Skeletal muscle tissue (tissue), 4 donors: ENCODE results near the gene EFEMP1. TPM values are rescaled to one million over a fixed set of nuclear protein-coding genes. Genes with fewer than 3 reads are reported as not detected.

Source experiments
- H3K27ac ChIP-seq: one replicate; pipeline ENCODE4 v1.7.0; 2013; ENCODE audit warnings: mild to moderate bottlenecking, low read depth, low read length, inconsistent platforms
- H3K27me3 ChIP-seq, 3 donors: one replicate each; pipeline ENCODE4 v1.7.0; 2013; ENCODE audit warnings: low read length in 3 of 3; ENCODE audit not compliant: control insufficient read depth in 3 of 3, insufficient read depth in 3 of 3
- H3K36me3 ChIP-seq, 3 donors: one replicate each; pipeline ENCODE4 v1.7.0; 2013; ENCODE audit warnings: low read length in 3 of 3; ENCODE audit not compliant: control insufficient read depth in 3 of 3, insufficient read depth in 3 of 3
- H3K4me1 ChIP-seq, 3 donors: one replicate each; pipeline ENCODE4 v1.7.0; 2013; ENCODE audit warnings: low read length in 3 of 3, mild to moderate bottlenecking in 3 of 3; ENCODE audit not compliant: control insufficient read depth in 3 of 3, insufficient read depth in 3 of 3
- H3K4me3 ChIP-seq, 3 donors: one replicate each; pipeline ENCODE4 v1.7.0; 2013; ENCODE audit warnings: low read length in 3 of 3
- H3K9ac ChIP-seq, 3 donors: one replicate each; pipeline ENCODE4 v1.7.0; 2013; ENCODE audit warnings: low read length in 3 of 3, mild to moderate bottlenecking in 3 of 3, moderate library complexity in 2 of 3, low read depth in 1 of 3
- H3K9me3 ChIP-seq, 3 donors: one replicate each; pipeline ENCODE4 v1.7.0; 2013; ENCODE audit warnings: low read length in 3 of 3; ENCODE audit not compliant: control insufficient read depth in 3 of 3
- total RNA-seq: library from RNA; depleted of rRNA; stranded (reverse); fragments of >200 nt; gene quantifications from one replicate; pipeline ENCODE4 v1.2.3, GENCODE V29; 2014
- donor health status: Osteomylitis.

EFEMP1 gene
- total RNA-seq, 1 donor from 2014 or later = 18.3 TPM

GRCh38 chr2:55876429-55877086, 47.0 kb downstream of the EFEMP1 start:
- no peaks in the 10 kb centered on the region for H3K9me3 ChIP-seq
- H3K4me3 ChIP-seq = no peak overlapping the region
- H3K27me3 ChIP-seq = no peaks in the 10 kb centered on the region
- H3K9ac ChIP-seq = no peak overlapping the region
- H3K4me1 ChIP-seq = no peaks in the 10 kb centered on the region
- no peak overlapping the region for H3K27ac ChIP-seq
- H3K36me3 ChIP-seq = no peaks in the 10 kb centered on the region

- H3K27ac ChIP-seq = no peak overlapping the region
- no peaks in the 10 kb centered on the region for H3K4me1 ChIP-seq
- no peaks in the 10 kb centered on the region for H3K27me3 ChIP-seq
- no peaks in the 10 kb centered on the region for H3K36me3 ChIP-seq
- no peaks in the 10 kb centered on the region for H3K9me3 ChIP-seq
- no peak overlapping the region for H3K4me3 ChIP-seq
- no peak overlapping the region for H3K9ac ChIP-seq
These were observed 48.0 kb downstream of the EFEMP1 start for GRCh38 chr2:55875434-55876135.

- no peaks in the 10 kb centered on the region for H3K4me1 ChIP-seq
- H3K27ac ChIP-seq = no peak overlapping the region
- H3K4me3 ChIP-seq = no peak overlapping the region
- no peaks in the 10 kb centered on the region for H3K36me3 ChIP-seq
- no peaks in the 10 kb centered on the region for H3K27me3 ChIP-seq
- no peaks in the 10 kb centered on the region for H3K9me3 ChIP-seq
- no peak overlapping the region for H3K9ac ChIP-seq
These were observed 49.2 kb downstream of the EFEMP1 start for GRCh38 chr2:55874338-55874737.

GRCh38 chr2:55871637-55872036, 51.9 kb downstream of the EFEMP1 start:
- no peak overlapping the region for H3K9ac ChIP-seq
- H3K9me3 ChIP-seq = no peaks in the 10 kb centered on the region
- H3K27me3 ChIP-seq = no peaks in the 10 kb centered on the region
- no peak overlapping the region for H3K27ac ChIP-seq
- H3K4me1 ChIP-seq = no peaks in the 10 kb centered on the region
- H3K4me3 ChIP-seq = no peak overlapping the region
- H3K36me3 ChIP-seq = no peaks in the 10 kb centered on the region

- Histone ChIP-seq H3K4me3 (no peak overlapping the region), H3K27ac (no peak overlapping the region), H3K9ac (no peak overlapping the region)
These were observed 53.8 kb downstream of the EFEMP1 start for GRCh38 chr2:55869637-55870325.

GRCh38 chr2:55865096-55865835, 58.3 kb downstream of the EFEMP1 start:
- no peak overlapping the region for H3K4me3 ChIP-seq
- no peak overlapping the region for H3K27ac ChIP-seq
- H3K4me1 ChIP-seq = no peaks in the 10 kb centered on the region
- no peaks in the 10 kb centered on the region for H3K36me3 ChIP-seq
- no peak overlapping the region for H3K9ac ChIP-seq
- no peaks in the 10 kb centered on the region for H3K9me3 ChIP-seq
- no peaks in the 10 kb centered on the region for H3K27me3 ChIP-seq

More at GRCh38 chr2:55869637-55870325, 53.8 kb downstream of the EFEMP1 start:
- H3K4me1 ChIP-seq = no peaks in the 10 kb centered on the region
- H3K27me3 ChIP-seq = no peaks in the 10 kb centered on the region
- no peaks in the 10 kb centered on the region for H3K36me3 ChIP-seq
- no peaks in the 10 kb centered on the region for H3K9me3 ChIP-seq

GRCh38 chr2:55864351-55865084, 59.1 kb downstream of the EFEMP1 start:
- H3K27ac ChIP-seq = peak overlapping the region; percentile 14

GRCh38 chr2:55862673-55863390, 60.8 kb downstream of the EFEMP1 start:
- no peak overlapping the region for H3K9ac ChIP-seq

More at GRCh38 chr2:55864351-55865084, 59.1 kb downstream of the EFEMP1 start:
- Histone ChIP-seq H3K36me3 (no peaks in the 10 kb centered on the region), H3K27me3 (no peaks in the 10 kb centered on the region), H3K9me3 (no peaks in the 10 kb centered on the region), H3K9ac (no peak overlapping the region), H3K4me1 (no peaks in the 10 kb centered on the region), H3K4me3 (no peak overlapping the region)

GRCh38 chr2:55862246-55862645, 61.3 kb downstream of the EFEMP1 start:
- no peaks in the 10 kb centered on the region for H3K27me3 ChIP-seq
- H3K9ac ChIP-seq = no peak overlapping the region
- H3K9me3 ChIP-seq = no peaks in the 10 kb centered on the region
- no peaks in the 10 kb centered on the region for H3K4me1 ChIP-seq
- H3K27ac ChIP-seq = peak overlapping the region; percentile 3
- H3K4me3 ChIP-seq = no peak overlapping the region
- H3K36me3 ChIP-seq = no peaks in the 10 kb centered on the region

More at GRCh38 chr2:55862673-55863390, 60.8 kb downstream of the EFEMP1 start:
- Histone ChIP-seq H3K36me3 (no peaks in the 10 kb centered on the region), H3K4me1 (no peaks in the 10 kb centered on the region), H3K4me3 (no peak overlapping the region), H3K27me3 (no peaks in the 10 kb centered on the region), H3K27ac (peak overlapping the region; percentile 32), H3K9me3 (no peaks in the 10 kb centered on the region)
